ENCODE measurements around the gene CAMK1. TPM values are rescaled to one million over a fixed set of nuclear protein-coding genes. Genes with fewer than 3 reads are reported as not detected.

The CAMK1 gene
- total and polyA plus RNA-seq, 2 of the 4 experiments (the other 2 are of a cell fraction) = 33.3 to 36.4 TPM

DNA sequence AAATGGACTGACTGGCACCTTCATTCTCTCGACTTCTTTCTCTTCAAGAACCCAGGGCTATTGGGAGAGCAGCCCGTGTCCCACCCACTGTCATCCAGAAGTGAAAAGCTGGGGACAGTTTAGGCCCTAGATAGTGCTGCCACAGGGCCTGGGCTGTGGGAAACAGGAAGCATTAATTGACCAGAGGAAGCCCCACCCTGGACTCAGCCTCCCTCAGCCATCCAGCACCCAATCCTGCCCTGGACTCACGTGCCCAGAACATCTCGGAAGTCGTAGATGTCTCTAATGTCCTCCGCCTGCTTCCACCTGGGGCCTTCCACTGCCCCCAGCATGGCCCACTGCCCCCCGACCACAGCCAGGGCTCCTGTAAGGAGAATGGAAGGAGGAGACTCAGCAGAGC, 2.3 kb downstream of the CAMK1 start:
- Histone ChIP-seq H3K4me3 (ENCODE audit: insufficient read depth, low read depth, low read length) (no peak overlapping the region), H4K8ac (ENCODE audit: low read depth in 2 of 2, low read length in 2 of 2) (0 out of 4 replicates have a peak overlapping the region, but pooled peaks of 1 of the 2 experiments have one; percentile 18), H3K4me2 (ENCODE audit: low read depth, low read length) (no peak overlapping the region), H2BK5ac (ENCODE audit: low read depth, low read length, poor library complexity, severe bottlenecking) (no peak overlapping the region), H3K9me3 (ENCODE audit: control insufficient read depth, insufficient read depth, low read length) (no peaks in the 10 kb centered on the region), H3K14ac (replicated peaks; ENCODE audit: low read depth, low read length) (no peak overlapping the region), H3K9ac (ENCODE audit: low read depth, low read length) (no peak overlapping the region), H3K4me1 (ENCODE audit: control insufficient read depth, insufficient read depth, low read length) (peaks cover 27% of the 10 kb centered on the region), H3K27me3 (ENCODE audit: control insufficient read depth, insufficient read depth, low read length) (no peaks in the 10 kb centered on the region), H4K5ac (ENCODE audit: low read depth, low read length) (no peak overlapping the region), H3K79me1 (ENCODE audit: low read depth in 1 of 2, low read length in 2 of 2) (peaks cover 16 to 49% of the 10 kb centered on the region in 2 experiments), H3K56ac (ENCODE audit: extremely low read depth, insufficient read depth, low read length) (no peak overlapping the region), H2BK20ac (ENCODE audit: low read depth, low read length) (no peak overlapping the region), H3K9me1 (ENCODE audit: insufficient read depth, low read length) (peaks cover 28% of the 10 kb centered on the region), H4K20me1 (ENCODE audit: insufficient read depth, low read length) (peaks cover 8% of the 10 kb centered on the region; the same call in 1 of the 2 replicates), H3K36me3 (ENCODE audit: control insufficient read depth, insufficient read depth, low read length) (peaks cover 3% of the 10 kb centered on the region), H4K91ac (ENCODE audit: insufficient read depth, low read depth, low read length) (0 out of 2 replicates have a peak overlapping the region, but pooled peaks have one; percentile 38), H2AK9ac (replicated peaks; ENCODE audit: low read depth, low read length, poor library complexity) (no peak overlapping the region), H2AK5ac (ENCODE audit: low read depth, low read length) (peak overlapping the region; percentile 43), H3K4ac (ENCODE audit: low read depth, low read length) (no peak overlapping the region), H2BK120ac (ENCODE audit: low read depth, low read length) (no peak overlapping the region), H2BK15ac (ENCODE audit: low read depth, low read length) (no peak overlapping the region), H3K23ac (ENCODE audit: low read depth, low read length) (peak overlapping the region; percentile 82; the same call in 1 of the 2 replicates), H3K27ac (ENCODE audit: insufficient read depth, low read length) (no peak overlapping the region), H3K18ac (ENCODE audit: low read depth, low read length) (no peak overlapping the region), H2AFZ (replicated peaks; ENCODE audit: low read length, poor library complexity) (peak overlapping the region; percentile 59)
- TF ChIP-seq SMC3 (IDR thresholded peaks at IDR 0.05; ENCODE audit: low read depth, low read length) (no peak), CHD1 (IDR thresholded peaks at IDR 0.05; ENCODE audit: low read depth, low read length) (no peak), RCOR1 (IDR thresholded peaks at IDR 0.05; ENCODE audit: insufficient replicate concordance, low read length) (no peak), RAD21 (IDR thresholded peaks at IDR 0.05; ENCODE audit: low read length) (no peak), POLR2A (IDR thresholded peaks at IDR 0.05; ENCODE audit: low read depth, low read length) (no peak), MXI1 (IDR thresholded peaks at IDR 0.05; ENCODE audit: borderline replicate concordance, low read depth, low read length) (no peak), NFE2L2 (IDR thresholded peaks at IDR 0.05; ENCODE audit: low read depth, low read length) (no peak), MAZ (IDR thresholded peaks at IDR 0.05; ENCODE audit: borderline replicate concordance, low read depth, low read length) (no peak), BHLHE40 (IDR thresholded peaks at IDR 0.05; ENCODE audit: low read depth, low read length) (no peak), CEBPB (IDR thresholded peaks at IDR 0.05; ENCODE audit: low read depth, low read length) (no peak), FOS (IDR thresholded peaks at IDR 0.05; ENCODE audit: low read depth, low read length) (no peak), MAFK (IDR thresholded peaks at IDR 0.05; ENCODE audit: low read depth, low read length) (no peak)
- TF ChIP-seq, protein P1, sequence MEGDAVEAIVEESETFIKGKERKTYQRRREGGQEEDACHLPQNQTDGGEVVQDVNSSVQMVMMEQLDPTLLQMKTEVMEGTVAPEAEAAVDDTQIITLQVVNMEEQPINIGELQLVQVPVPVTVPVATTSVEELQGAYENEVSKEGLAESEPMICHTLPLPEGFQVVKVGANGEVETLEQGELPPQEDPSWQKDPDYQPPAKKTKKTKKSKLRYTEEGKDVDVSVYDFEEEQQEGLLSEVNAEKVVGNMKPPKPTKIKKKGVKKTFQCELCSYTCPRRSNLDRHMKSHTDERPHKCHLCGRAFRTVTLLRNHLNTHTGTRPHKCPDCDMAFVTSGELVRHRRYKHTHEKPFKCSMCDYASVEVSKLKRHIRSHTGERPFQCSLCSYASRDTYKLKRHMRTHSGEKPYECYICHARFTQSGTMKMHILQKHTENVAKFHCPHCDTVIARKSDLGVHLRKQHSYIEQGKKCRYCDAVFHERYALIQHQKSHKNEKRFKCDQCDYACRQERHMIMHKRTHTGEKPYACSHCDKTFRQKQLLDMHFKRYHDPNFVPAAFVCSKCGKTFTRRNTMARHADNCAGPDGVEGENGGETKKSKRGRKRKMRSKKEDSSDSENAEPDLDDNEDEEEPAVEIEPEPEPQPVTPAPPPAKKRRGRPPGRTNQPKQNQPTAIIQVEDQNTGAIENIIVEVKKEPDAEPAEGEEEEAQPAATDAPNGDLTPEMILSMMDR (conservative IDR thresholded peaks at IDR 0.05; ENCODE audit: low read depth, low read length) = no peak
- TF ChIP-seq, protein P2, sequence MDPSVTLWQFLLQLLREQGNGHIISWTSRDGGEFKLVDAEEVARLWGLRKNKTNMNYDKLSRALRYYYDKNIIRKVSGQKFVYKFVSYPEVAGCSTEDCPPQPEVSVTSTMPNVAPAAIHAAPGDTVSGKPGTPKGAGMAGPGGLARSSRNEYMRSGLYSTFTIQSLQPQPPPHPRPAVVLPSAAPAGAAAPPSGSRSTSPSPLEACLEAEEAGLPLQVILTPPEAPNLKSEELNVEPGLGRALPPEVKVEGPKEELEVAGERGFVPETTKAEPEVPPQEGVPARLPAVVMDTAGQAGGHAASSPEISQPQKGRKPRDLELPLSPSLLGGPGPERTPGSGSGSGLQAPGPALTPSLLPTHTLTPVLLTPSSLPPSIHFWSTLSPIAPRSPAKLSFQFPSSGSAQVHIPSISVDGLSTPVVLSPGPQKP (IDR thresholded peaks at IDR 0.05; ENCODE audit: borderline replicate concordance, low read depth, low read length) = no peak
- ChIA-PET POLR2A (ENCODE audit: unreplicated experiment) (no interaction called here), CTCF (no interaction called here)
- no TSS peak for BruUV-seq (replicated peaks)
- WGBS, 2 experiments (ENCODE audit: extremely low coverage in 2 of 2, insufficient read length in 1 of 2) = 80% methylated on average over 2 of the region's 7 CpGs; no CpG with 5 or more reads in 1 of the 2 experiments
- DNase-seq (no peak), ATAC-seq (ENCODE audit: low read depth) (no peak)
- intact Hi-C loops (cut with micrococcal nuclease) = no loop called here
- in situ Hi-C loops (cut with MboI; ENCODE audit: low sequenced_read_pairs) = no loop called here
- dilution Hi-C loops (cut with HindIII; ENCODE audit: low sequenced_read_pairs, unreplicated experiment) = no loop called here

Measured in IMR-90 (cell line).